Measurements from ENCODE around the gene SLC45A2. TPM values are rescaled to one million over a fixed set of nuclear protein-coding genes. Genes with fewer than 3 reads are reported as not detected.

Gene SLC45A2
- total and polyA plus RNA-seq, 9 of the 15 experiments (the other 6 are each of a cell fraction or from before 2014, with no cell fraction given), result 0.03 to 0.29 (median 0.14) TPM; not detected in 4

- TF ChIP-seq MAX (CRISPR knock-in tag; IDR thresholded peaks at IDR 0.05) (no peak), KLF13 (tag; IDR thresholded peaks at IDR 0.05; ENCODE audit: borderline replicate concordance, low read depth) (no peak)
These were observed 46.6 kb downstream of the SLC45A2 start (continued) for GRCh38 chr5:33937707-33938506.

GRCh38 chr5:33937017-33937706 is 47.3 kb downstream of the SLC45A2 start:
- H3K9ac ChIP-seq (ENCODE audit: insufficient read depth in 1 of 2, low read depth in 2 of 2, low read length in 2 of 2), result no peak overlapping the region
- TF ChIP-seq JUNB (CRISPR knock-in tag; conservative IDR thresholded peaks at IDR 0.05), result no peak
- TF ChIP-seq ZNF311 (CRISPR knock-in tag; IDR thresholded peaks at IDR 0.05), result no peak
- TF ChIP-seq HDAC2 (IDR thresholded peaks at IDR 0.05), result no peak
- in situ Hi-C loops (cut with MboI), result no loop called here
- no peaks in the 10 kb centered on the region for H3K9me3 ChIP-seq (replicated peaks; ENCODE audit: control insufficient read depth, insufficient read depth, low read depth, low read length)
- CTCF ChIA-PET (ENCODE audit: low intra/inter-chr PET ratio), result interaction anchor here (3.3 kb wide), 1 partner anchor 501 kb away, joined by 20 read pairs; no protein-coding TSS in a partner anchor
- POLR2A ChIA-PET, result no interaction called here
- FAIRE-seq, result no peak
- no peak overlapping the region for H3K4me3 ChIP-seq
- DNase-seq (ENCODE audit: extremely low read depth in 1 of 4, low spot score in 3 of 4), result peak in 1 of 4 experiments; percentile 3
- BruUV-seq (replicated peaks), result no TSS peak
- H2AFZ ChIP-seq (ENCODE audit: low read depth, low read length), result no peak overlapping the region
- H3K36me3 ChIP-seq (ENCODE audit: control insufficient read depth, insufficient read depth, low read length), result no peaks in the 10 kb centered on the region
- H3K27ac ChIP-seq (ENCODE audit: extremely low read depth, low read depth, low read length), result no peak overlapping the region
- H3K4me2 ChIP-seq (ENCODE audit: insufficient read depth, low read length), result no peak overlapping the region
- H3K79me2 ChIP-seq (ENCODE audit: control insufficient read depth, insufficient read depth, low read length), result no peaks in the 10 kb centered on the region
- H3K9me1 ChIP-seq (ENCODE audit: control insufficient read depth, insufficient read depth, low read length), result no peaks in the 10 kb centered on the region
- H3K4me1 ChIP-seq (replicated peaks in 1 of 2; ENCODE audit: control insufficient read depth in 2 of 2, insufficient read depth in 2 of 2, low read length in 2 of 2), result peaks cover 0 to 18% of the 10 kb centered on the region in 2 experiments; a peak in 2 of 5 replicates
- 7% methylated on average over 52 of the region's 54 CpGs for WGBS (ENCODE audit: insufficient coverage, low coverage, missing lambda C conversion rate)
- H3K27me3 ChIP-seq (ENCODE audit: control insufficient read depth in 2 of 2, insufficient read depth in 2 of 2, low read length in 2 of 2), result peaks cover 14 to 36% of the 10 kb centered on the region in 2 experiments
- intact Hi-C loops (cut with micrococcal nuclease), result no loop called here
- H4K20me1 ChIP-seq (replicated peaks; ENCODE audit: control insufficient read depth, insufficient read depth, low read length), result no peaks in the 10 kb centered on the region
- ATAC-seq, result no peak

Measured in K562 (cell line).